ENCODE measurements around the gene PTPRF. TPM values are rescaled to one million over a fixed set of nuclear protein-coding genes. Genes with fewer than 3 reads are reported as not detected.

Gene PTPRF
- total RNA-seq, 2 donors from 2014 or later = 203 to 250 TPM

- 95 to 100% methylated on average over 3 to 14 of the region's 14 CpGs for WGBS, 2 experiments (ENCODE audit: insufficient coverage in 1 of 2, insufficient read length in 1 of 2)
- Histone ChIP-seq H3K9ac (ENCODE audit: extremely low read depth, low read length, poor library complexity, severe bottlenecking) (no peak overlapping the region), H3K4me1 (ENCODE audit: control insufficient read depth, insufficient read depth, low read length) (peaks cover 11% of the 10 kb centered on the region), H3K27ac (ENCODE audit: low read depth, low read length) (no peak overlapping the region), H3K36me3 (ENCODE audit: control insufficient read depth, insufficient read depth, low read length) (peaks cover 49% of the 10 kb centered on the region), H3K9me3 (ENCODE audit: control insufficient read depth, low read length) (no peaks in the 10 kb centered on the region), H3K27me3 (ENCODE audit: control insufficient read depth, insufficient read depth, low read length, poor library complexity, severe bottlenecking) (no peaks in the 10 kb centered on the region), H3K4me3 (ENCODE audit: low read length) (no peak overlapping the region)
- Mint-ChIP-seq H3K4me1 (peaks cover 36% of the 10 kb centered on the region), H3K36me3 (ENCODE audit: low read depth) (peaks cover 31% of the 10 kb centered on the region), H3K27me3 (ENCODE audit: insufficient read depth) (no peaks in the 10 kb centered on the region), H3K9me3 (no peaks in the 10 kb centered on the region), H3K4me3 (no peak overlapping the region), H3K27ac (no peak overlapping the region)
- DNase-seq = no peak
- TF ChIP-seq, protein P1, sequence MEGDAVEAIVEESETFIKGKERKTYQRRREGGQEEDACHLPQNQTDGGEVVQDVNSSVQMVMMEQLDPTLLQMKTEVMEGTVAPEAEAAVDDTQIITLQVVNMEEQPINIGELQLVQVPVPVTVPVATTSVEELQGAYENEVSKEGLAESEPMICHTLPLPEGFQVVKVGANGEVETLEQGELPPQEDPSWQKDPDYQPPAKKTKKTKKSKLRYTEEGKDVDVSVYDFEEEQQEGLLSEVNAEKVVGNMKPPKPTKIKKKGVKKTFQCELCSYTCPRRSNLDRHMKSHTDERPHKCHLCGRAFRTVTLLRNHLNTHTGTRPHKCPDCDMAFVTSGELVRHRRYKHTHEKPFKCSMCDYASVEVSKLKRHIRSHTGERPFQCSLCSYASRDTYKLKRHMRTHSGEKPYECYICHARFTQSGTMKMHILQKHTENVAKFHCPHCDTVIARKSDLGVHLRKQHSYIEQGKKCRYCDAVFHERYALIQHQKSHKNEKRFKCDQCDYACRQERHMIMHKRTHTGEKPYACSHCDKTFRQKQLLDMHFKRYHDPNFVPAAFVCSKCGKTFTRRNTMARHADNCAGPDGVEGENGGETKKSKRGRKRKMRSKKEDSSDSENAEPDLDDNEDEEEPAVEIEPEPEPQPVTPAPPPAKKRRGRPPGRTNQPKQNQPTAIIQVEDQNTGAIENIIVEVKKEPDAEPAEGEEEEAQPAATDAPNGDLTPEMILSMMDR (conservative IDR thresholded peaks at IDR 0.05) = no peak
Measured at GRCh38 chr1:43541721-43542401, 11.2 kb downstream of the PTPRF start.

- no peaks in the 10 kb centered on the region for H3K27me3 Mint-ChIP-seq (ENCODE audit: insufficient read depth)
- Histone ChIP-seq H3K4me1 (ENCODE audit: control insufficient read depth, insufficient read depth, low read length) (peaks cover 13% of the 10 kb centered on the region), H3K27me3 (ENCODE audit: control insufficient read depth, insufficient read depth, low read length, poor library complexity, severe bottlenecking) (no peaks in the 10 kb centered on the region), H3K27ac (ENCODE audit: low read depth, low read length) (no peak overlapping the region), H3K9me3 (ENCODE audit: control insufficient read depth, low read length) (no peaks in the 10 kb centered on the region), H3K4me3 (ENCODE audit: low read length) (no peak overlapping the region), H3K9ac (ENCODE audit: extremely low read depth, low read length, poor library complexity, severe bottlenecking) (no peak overlapping the region), H3K36me3 (ENCODE audit: control insufficient read depth, insufficient read depth, low read length) (peaks cover 58% of the 10 kb centered on the region)
- no peak for DNase-seq
- H3K36me3 Mint-ChIP-seq (ENCODE audit: low read depth) = peaks cover 35% of the 10 kb centered on the region
- no peak overlapping the region for H3K4me3 Mint-ChIP-seq
- H3K27ac Mint-ChIP-seq = no peak overlapping the region
- TF ChIP-seq, protein P1 (conservative IDR thresholded peaks at IDR 0.05) = no peak
- WGBS, 2 experiments (ENCODE audit: insufficient coverage in 1 of 2, insufficient read length in 1 of 2) = 92% methylated on average over 15 of the region's 15 CpGs
- H3K4me1 Mint-ChIP-seq = peaks cover 40% of the 10 kb centered on the region
- H3K9me3 Mint-ChIP-seq = no peaks in the 10 kb centered on the region
Measured at GRCh38 chr1:43542527-43543458, 12.1 kb downstream of the PTPRF start.

DNA sequence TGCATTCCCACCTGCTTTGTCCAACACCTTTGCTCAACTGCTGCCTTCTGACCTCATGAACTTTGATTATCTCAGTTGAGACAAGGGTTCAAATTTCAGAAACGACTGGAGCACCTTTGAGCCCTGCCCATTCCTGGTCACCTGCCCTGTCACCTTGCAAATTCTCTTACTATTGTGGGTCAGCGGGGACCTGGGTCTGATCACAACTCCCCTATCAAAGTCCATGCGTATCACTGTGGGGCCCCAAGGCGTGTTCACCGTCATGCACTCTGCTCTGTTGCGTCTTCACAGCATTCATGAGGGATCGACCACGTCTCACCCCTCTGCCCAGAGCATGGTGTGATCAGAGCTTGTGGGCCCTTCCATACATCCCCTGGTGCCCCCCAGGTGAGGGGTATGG, 12.9 kb downstream of the PTPRF start:
- Histone ChIP-seq H3K27ac (ENCODE audit: low read depth, low read length) (no peak overlapping the region), H3K27me3 (ENCODE audit: control insufficient read depth, insufficient read depth, low read length, poor library complexity, severe bottlenecking) (no peaks in the 10 kb centered on the region), H3K9me3 (ENCODE audit: control insufficient read depth, low read length) (no peaks in the 10 kb centered on the region), H3K36me3 (ENCODE audit: control insufficient read depth, insufficient read depth, low read length) (peaks cover 56% of the 10 kb centered on the region), H3K4me1 (ENCODE audit: control insufficient read depth, insufficient read depth, low read length) (peaks cover 15% of the 10 kb centered on the region), H3K4me3 (ENCODE audit: low read length) (no peak overlapping the region), H3K9ac (ENCODE audit: extremely low read depth, low read length, poor library complexity, severe bottlenecking) (no peak overlapping the region)
- no peak for DNase-seq
- H3K36me3 Mint-ChIP-seq (ENCODE audit: low read depth) = peaks cover 29% of the 10 kb centered on the region
- no peak overlapping the region for H3K27ac Mint-ChIP-seq
- H3K27me3 Mint-ChIP-seq (ENCODE audit: insufficient read depth) = no peaks in the 10 kb centered on the region
- no peaks in the 10 kb centered on the region for H3K9me3 Mint-ChIP-seq
- H3K4me3 Mint-ChIP-seq = no peak overlapping the region
- peaks cover 46% of the 10 kb centered on the region for H3K4me1 Mint-ChIP-seq
- TF ChIP-seq, protein P1 (conservative IDR thresholded peaks at IDR 0.05) = no peak
- 91 to 96% methylated on average over 6 to 8 of the region's 8 CpGs for WGBS, 2 experiments (ENCODE audit: insufficient coverage in 1 of 2, insufficient read length in 1 of 2)
